ENCODE measurements around the gene CEP126. TPM values are rescaled to one million over a fixed set of nuclear protein-coding genes. Genes with fewer than 3 reads are reported as not detected.

CEP126 gene
- total and polyA plus RNA-seq, 2 donors (not counting 3 experiments of a cell fraction or from before 2014, with no cell fraction given), result 3.6 to 9.1 TPM

GRCh38 chr11:101889767-101890166 is 25.0 kb upstream of the CEP126 start:
- Histone ChIP-seq H3K9ac (replicated peaks; ENCODE audit: extremely low read depth, insufficient read depth, low read length) (no peak overlapping the region), H3K4me2 (ENCODE audit: insufficient read depth, low read length) (no peak overlapping the region), H3K9me1 (replicated peaks; ENCODE audit: control insufficient read depth, extremely low read depth, insufficient read depth, low read length) (no peaks in the 10 kb centered on the region), H3K27ac (ENCODE audit: insufficient read depth, low read depth, low read length) (no peak overlapping the region), H3K4me3 (replicated peaks in 1 of 3; ENCODE audit: insufficient read depth in 1 of 3, low read depth in 1 of 3, low read length in 3 of 3) (no peak overlapping the region), H3K4me1 (ENCODE audit: control insufficient read depth, extremely low read depth, insufficient read depth, low read length) (no peaks in the 10 kb centered on the region), H3K9me3 (replicated peaks; ENCODE audit: control insufficient read depth, insufficient read depth, low read length) (no peaks in the 10 kb centered on the region), H3K79me2 (ENCODE audit: control insufficient read depth, insufficient read depth, low read length) (no peaks in the 10 kb centered on the region), H2AFZ (ENCODE audit: low read depth, low read length) (no peak overlapping the region), H3K36me3 (ENCODE audit: control insufficient read depth in 2 of 2, extremely low read depth in 1 of 2, insufficient read depth in 2 of 2, low read length in 2 of 2) (no peaks in the 10 kb centered on the region), H4K20me1 (replicated peaks; ENCODE audit: control insufficient read depth, extremely low read depth, insufficient read depth, low read length) (no peaks in the 10 kb centered on the region), H3K27me3 (ENCODE audit: control insufficient read depth in 2 of 2, insufficient read depth in 2 of 2, low read length in 2 of 2) (no peaks in the 10 kb centered on the region)
- no peak for FAIRE-seq
- TF ChIP-seq JUN (IDR thresholded peaks at IDR 0.05; ENCODE audit: borderline replicate concordance, insufficient read depth, insufficient read length, low read depth) (no peak), CTCF (IDR thresholded peaks at IDR 0.05; ENCODE audit: extremely low read depth in 1 of 2, insufficient read depth in 1 of 2, low read depth in 1 of 2, low read length in 2 of 2) (no peak), POLR2A (IDR thresholded peaks at IDR 0.05; ENCODE audit: low read depth, low read length) (no peak), MYC (IDR thresholded peaks at IDR 0.05; ENCODE audit: low read depth, low read length) (no peak), EZH2 (IDR thresholded peaks at IDR 0.05; ENCODE audit: borderline replicate concordance, low read depth, low read length, severe bottlenecking) (no peak), POLR2AphosphoS5 (IDR thresholded peaks at IDR 0.05; ENCODE audit: insufficient read depth, low read depth, low read length) (no peak), GATA2 (IDR thresholded peaks at IDR 0.05; ENCODE audit: insufficient read depth, insufficient read length, low read depth, low read length) (no peak), FOS (IDR thresholded peaks at IDR 0.05; ENCODE audit: borderline replicate concordance, insufficient read depth, low read length) (no peak)
- TF ChIP-seq, protein P1, sequence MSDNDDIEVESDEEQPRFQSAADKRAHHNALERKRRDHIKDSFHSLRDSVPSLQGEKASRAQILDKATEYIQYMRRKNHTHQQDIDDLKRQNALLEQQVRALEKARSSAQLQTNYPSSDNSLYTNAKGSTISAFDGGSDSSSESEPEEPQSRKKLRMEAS (IDR thresholded peaks at IDR 0.05; ENCODE audit: insufficient read depth, insufficient read length), result no peak
- ChIA-PET CTCF (interaction anchor here (1.3 to 3.7 kb wide), 2 partner anchors 10 to 118 kb away, joined by 4 to 18 read pairs; no protein-coding TSS in a partner anchor), POLR2A (no interaction called here)
- DNase-seq (ENCODE audit: low read depth, low spot score), result no peak
- BruUV-seq (replicated peaks), result no TSS peak
- dilution Hi-C loops (cut with MboI; ENCODE audit: extremely low pct_ligation_motif_present, low sequenced_read_pairs) (no loop called here), intact Hi-C loops (cut with micrococcal nuclease) (no loop called here)
